Choroid plexus epithelial cell (primary cell): ENCODE results near the gene GREM2.

Experiments
- DNase-seq: peaks from one replicate; pipeline ENCODE4 v3.0.0-alpha.2; 2010; ENCODE audit warnings: low read depth
- H3K4me3 ChIP-seq: 2 replicates; pipeline ENCODE4 v1.5.1; 2011; ENCODE audit warnings: low read depth, mild to moderate bottlenecking, control low read depth, low read length, moderate library complexity
- CTCF ChIP-seq: conservative IDR thresholded peaks from 2 replicates; pipeline ENCODE4 v1.5.1; 2011; ENCODE audit warnings: low read depth, mild to moderate bottlenecking, control low read depth, inconsistent platforms, low read length, moderate library complexity

The GREM2 gene

GRCh38 chr1:240508950-240509349 is 103.0 kb downstream of the GREM2 start:
- TF ChIP-seq CTCF, result no peak
- no peak for DNase-seq
- H3K4me3 ChIP-seq, result no peak overlapping the region

- no peak for DNase-seq
- no peak for TF ChIP-seq CTCF
- H3K4me3 ChIP-seq, result no peak overlapping the region
These were observed 103.8 kb downstream of the GREM2 start for GRCh38 chr1:240508201-240508600.

GRCh38 chr1:240506176-240506575 is 105.8 kb downstream of the GREM2 start:
- no peak overlapping the region for H3K4me3 ChIP-seq
- DNase-seq, result no peak
- no peak for TF ChIP-seq CTCF

- no peak for DNase-seq
- no peak overlapping the region for H3K4me3 ChIP-seq
- TF ChIP-seq CTCF, result no peak
These were observed 108.4 kb downstream of the GREM2 start for GRCh38 chr1:240503558-240503957.

- no peak overlapping the region for H3K4me3 ChIP-seq
- no peak for TF ChIP-seq CTCF
- DNase-seq, result no peak
These were observed 108.9 kb downstream of the GREM2 start for GRCh38 chr1:240503036-240503435.

GRCh38 chr1:240501115-240501514 is 110.8 kb downstream of the GREM2 start:
- no peak overlapping the region for H3K4me3 ChIP-seq
- no peak for DNase-seq
- TF ChIP-seq CTCF, result no peak

GRCh38 chr1:240500647-240501046 is 111.3 kb downstream of the GREM2 start:
- H3K4me3 ChIP-seq, result no peak overlapping the region
- DNase-seq, result no peak
- no peak for TF ChIP-seq CTCF
